Measurements from ENCODE around the gene TRIO. TPM values are rescaled to one million over a fixed set of nuclear protein-coding genes. Genes with fewer than 3 reads are reported as not detected.

The TRIO gene
- total RNA-seq, 1 experiment from 2014 or later: 68.4 TPM

- Histone ChIP-seq H3K9ac (ENCODE audit: low read length) (no peak overlapping the region), H3K79me2 (ENCODE audit: insufficient read depth, low read length) (peaks cover 9% of the 10 kb centered on the region; the same call in 1 of the 2 replicates), H3K27me3 (ENCODE audit: insufficient read depth, low read length) (no peaks in the 10 kb centered on the region), H3K4me2 (ENCODE audit: low read length) (no peak overlapping the region), H3K4me1 (ENCODE audit: control insufficient read depth in 1 of 2, insufficient read depth in 2 of 2, low read length in 2 of 2) (peaks cover 0 to 8% of the 10 kb centered on the region in 2 experiments; a peak in 1 of 4 replicates), H3K9me3 (ENCODE audit: control insufficient read depth in 1 of 2, insufficient read depth in 1 of 2, low read depth in 1 of 2, low read length in 2 of 2) (peaks cover 0 to 5% of the 10 kb centered on the region in 2 experiments; a peak in 1 of 4 replicates), H3K36me3 (ENCODE audit: control insufficient read depth in 1 of 2, insufficient read depth in 2 of 2, low read length in 2 of 2) (peaks cover 3 to 23% of the 10 kb centered on the region in 2 experiments; a peak in 3 of 4 replicates), H3K9me2 (ENCODE audit: insufficient read depth) (no peaks in the 10 kb centered on the region), H3K27ac (ENCODE audit: low read depth, low read length) (no peak overlapping the region), H2AFZ (ENCODE audit: low read depth, low read length, poor library complexity, severe bottlenecking) (no peak overlapping the region), H4K20me1 (ENCODE audit: insufficient read depth) (no peaks in the 10 kb centered on the region), H3K4me3 (replicated peaks in 1 of 2; ENCODE audit: low read depth in 1 of 2, low read length in 2 of 2) (no peak overlapping the region)
- ATAC-seq: peak; percentile 70; the same call in 1 of the 2 replicates
- peak; percentile 21 for DNase-seq (ENCODE audit: low read depth, low spot score)
- ChIA-PET CTCF (interaction anchor here (1.3 to 1.9 kb wide), 3 partner anchors 13 to 249 kb away, joined by 3 to 17 read pairs (median 4); no protein-coding TSS in a partner anchor), POLR2A (no interaction called here), RAD21 (ENCODE audit: low non-redundant PET in 1 of 2, low total read pairs in 2 of 2, uncharacterized antibody in 2 of 2, unreplicated experiment in 2 of 2) (no interaction called here)
- BruUV-seq (replicated peaks): no TSS peak
- peak in 2 of 3 experiments; percentile 63 to 67; a peak in 4 of 6 replicates for TF ChIP-seq CTCF (IDR thresholded peaks at IDR 0.05 in 2 of 3, conservative IDR thresholded peaks at IDR 0.05 in 1 of 3; ENCODE audit: borderline replicate concordance in 1 of 3, insufficient read depth in 1 of 3, low read depth in 2 of 3, low read length in 2 of 3)
- TF ChIP-seq SIN3A (IDR thresholded peaks at IDR 0.05; ENCODE audit: low read depth): no peak
- peak; percentile 43 for TF ChIP-seq RAD21 (IDR thresholded peaks at IDR 0.05; ENCODE audit: low read depth)
- no peak for TF ChIP-seq YY1 (IDR thresholded peaks at IDR 0.05; ENCODE audit: extremely low read depth, insufficient replicate concordance, low read depth, low read length)
- no peak for TF ChIP-seq EZH2phosphoT487 (IDR thresholded peaks at IDR 0.05; ENCODE audit: borderline replicate concordance)
- intact Hi-C loops (cut with micrococcal nuclease): loop anchor here (1.0 to 10.0 kb wide), 2 partner anchors 249 to 616 kb away; no protein-coding TSS in a partner anchor
Measured at GRCh38 chr5:14399054-14399692, 256.0 kb downstream of the TRIO start.

All from HCT116 (cell line).